H1 (cell line): ENCODE measurements around the gene BPI. TPM values are rescaled to one million over a fixed set of nuclear protein-coding genes. Genes with fewer than 3 reads are reported as not detected.
A peak's percentile ranks its signal among the peaks of the same experiment; 100 is the strongest.

Source experiments
- CTCF ChIA-PET: fragments of 300-600 bp; sonication (Branson Sonifier 250); formaldehyde crosslinking; loops from one replicate; lab custom pipeline; 2021; ENCODE audit not compliant: partially characterized antibody; lab: Charles Lee
- POLR2A ChIA-PET: fragments of 300-600 bp; sonication (Branson Sonifier 250); formaldehyde crosslinking; loops from one replicate; lab custom pipeline; 2021; ENCODE audit warnings: inconsistent platforms; ENCODE audit not compliant: partially characterized antibody; lab: Charles Lee
- DNase-seq, 2 experiments: peaks; one replicate each; pipeline versions ENCODE4 v3.0.0 to v3.0.0-alpha.2; 2010 to 2022; ENCODE audit warnings: low spot score in 2 of 2, low read depth in 1 of 2, mixed read lengths in 1 of 2
- FAIRE-seq: peaks from 2 replicates; lab custom pipeline; 2011; peaks lifted over from hg19 to GRCh38; lab: Jason Lieb, UNC
- H2AFZ ChIP-seq: 2 replicates; pipeline ENCODE4 v1.8.1; 2012; ENCODE audit warnings: low read length, inconsistent platforms
- H2AK5ac ChIP-seq: 2 replicates; pipeline ENCODE4 v1.6.1; 2013; ENCODE audit warnings: low read depth, low read length
- H2BK120ac ChIP-seq: replicated peaks from 2 replicates; pipeline ENCODE3; 2013; ENCODE audit warnings: low read depth, low read length, inconsistent platforms
- H2BK12ac ChIP-seq: 2 replicates; pipeline ENCODE4 v1.6.1; 2013; ENCODE audit warnings: low read depth, low read length
- H2BK15ac ChIP-seq: 2 replicates; pipeline ENCODE4 v1.6.1; 2013; ENCODE audit warnings: low read length
- H2BK20ac ChIP-seq: 2 replicates; pipeline ENCODE4 v1.6.1; 2013; ENCODE audit warnings: low read length
- H2BK5ac ChIP-seq: 2 replicates; pipeline ENCODE4 v1.6.1; 2013; ENCODE audit warnings: low read depth, low read length
- H3K14ac ChIP-seq: 2 replicates; pipeline ENCODE4 v1.6.1; 2013; ENCODE audit warnings: inconsistent platforms; ENCODE audit not compliant: insufficient read length
- H3K18ac ChIP-seq: 2 replicates; pipeline ENCODE4 v1.6.1; 2013; ENCODE audit warnings: low read length; ENCODE audit errors: extremely low read depth
- H3K23ac ChIP-seq: 2 replicates; pipeline ENCODE4 v1.6.1; 2013; ENCODE audit warnings: inconsistent platforms; ENCODE audit not compliant: insufficient read length
- H3K23me2 ChIP-seq: 2 replicates; pipeline ENCODE4 v1.6.1; 2013; ENCODE audit warnings: low read depth, low read length
- H3K27ac ChIP-seq: 2 replicates; pipeline ENCODE4 v1.6.1; 2011; ENCODE audit warnings: low read depth, low read length, inconsistent platforms
- H3K27me3 ChIP-seq, 4 experiments: replicated peaks in 1 of 4; 1 replicate in 1 of 4; 2 replicates in 3 of 4; pipeline versions ENCODE4 v1.6.1 to v1.8.1; 2011 to 2013; ENCODE audit warnings: low read length in 3 of 4, mild to moderate bottlenecking in 3 of 4, inconsistent platforms in 2 of 4, mixed read lengths in 2 of 4, moderate library complexity in 1 of 4; ENCODE audit not compliant: control insufficient read depth in 3 of 4, insufficient read depth in 3 of 4; ENCODE audit errors: extremely low read depth in 1 of 4
- H3K36me3 ChIP-seq, 4 experiments: 2 replicates each; pipeline versions ENCODE4 v1.6.1 to v1.8.1; 2011 to 2013; ENCODE audit warnings: mild to moderate bottlenecking in 4 of 4, low read length in 3 of 4, moderate library complexity in 2 of 4, control low read depth in 1 of 4, inconsistent platforms in 1 of 4; ENCODE audit not compliant: insufficient read depth in 4 of 4, control insufficient read depth in 2 of 4
- H3K4ac ChIP-seq: replicated peaks from 2 replicates; pipeline ENCODE3; 2013; ENCODE audit warnings: low read length, low read depth, mixed read lengths, inconsistent platforms; ENCODE audit not compliant: insufficient read length
- H3K4me1 ChIP-seq, 4 experiments: replicated peaks in 1 of 4; 1 replicate in 1 of 4; 2 replicates in 3 of 4; pipeline versions ENCODE4 v1.6.1 to v1.8.1; 2011 to 2013; ENCODE audit warnings: low read length in 3 of 4, inconsistent platforms in 2 of 4, mixed read lengths in 1 of 4; ENCODE audit not compliant: insufficient read depth in 4 of 4, control insufficient read depth in 3 of 4
- H3K4me2 ChIP-seq, 2 experiments: 2 replicates each; pipeline versions ENCODE4 v1.6.1 to v1.8.1; 2011 to 2013; ENCODE audit warnings: low read depth in 2 of 2, low read length in 2 of 2, control low read depth in 1 of 2, inconsistent platforms in 1 of 2, mild to moderate bottlenecking in 1 of 2; ENCODE audit not compliant: insufficient read depth in 1 of 2
- H3K4me3 ChIP-seq, 4 experiments: fragments of 200-600, 300-600 bp in 1 of 4; sonication (generic), shearing (Covaris generic), sonication (Bioruptor Twin) in 1 of 4; 2 replicates each; pipeline versions ENCODE4 v1.5.1 to v1.8.1; 2011 to 2016; ENCODE audit warnings: low read length in 4 of 4, low read depth in 3 of 4, control low read depth in 2 of 4, inconsistent platforms in 2 of 4, mild to moderate bottlenecking in 2 of 4, mixed read lengths in 1 of 4, moderate library complexity in 1 of 4; ENCODE audit not compliant: insufficient read depth in 2 of 4; ENCODE audit errors: extremely low read depth in 1 of 4
- H3K56ac ChIP-seq: replicated peaks from 2 replicates; pipeline ENCODE3; 2013; ENCODE audit warnings: low read depth, mild to moderate bottlenecking, mixed read lengths, low read length, inconsistent platforms; ENCODE audit not compliant: insufficient read length
- H3K79me1 ChIP-seq: 2 replicates; pipeline ENCODE4 v1.6.1; 2013; ENCODE audit warnings: low read depth, low read length, control low read depth
- H3K79me2 ChIP-seq, 2 experiments: 2 replicates each; pipeline versions ENCODE4 v1.6.1 to v1.8.1; 2012 to 2013; ENCODE audit warnings: low read length in 2 of 2, mild to moderate bottlenecking in 2 of 2, inconsistent platforms in 1 of 2; ENCODE audit not compliant: insufficient read depth in 2 of 2, control insufficient read depth in 1 of 2
- H3K9ac ChIP-seq, 4 experiments: replicated peaks in 1 of 4; 1 replicate in 1 of 4; 2 replicates in 3 of 4; pipeline versions ENCODE4 v1.6.1 to v1.8.1; 2011 to 2013; ENCODE audit warnings: low read depth in 3 of 4, low read length in 3 of 4, control low read depth in 2 of 4, mild to moderate bottlenecking in 2 of 4, moderate library complexity in 2 of 4, inconsistent platforms in 1 of 4; ENCODE audit errors: extremely low read depth in 1 of 4
- H3K9me3 ChIP-seq, 2 experiments: 2 replicates each; pipeline versions ENCODE4 v1.6.1 to v1.8.1; 2012 to 2013; ENCODE audit warnings: mild to moderate bottlenecking in 2 of 2, moderate library complexity in 2 of 2, control low read depth in 1 of 2, inconsistent platforms in 1 of 2, low read depth in 1 of 2, low read length in 1 of 2, mixed read lengths in 1 of 2; ENCODE audit not compliant: insufficient read depth in 2 of 2
- H4K20me1 ChIP-seq, 2 experiments: replicated peaks in 1 of 2; 2 replicates each; pipeline versions ENCODE3 to v1.8.1; 2011 to 2013; ENCODE audit warnings: inconsistent platforms in 2 of 2, low read length in 2 of 2, mild to moderate bottlenecking in 1 of 2; ENCODE audit not compliant: insufficient read depth in 2 of 2, control insufficient read depth in 1 of 2
- H4K5ac ChIP-seq: 2 replicates; pipeline ENCODE4 v1.6.1; 2013; ENCODE audit warnings: low read length, low read depth, mixed read lengths, inconsistent platforms; ENCODE audit not compliant: insufficient read length
- H4K8ac ChIP-seq: 2 replicates; pipeline ENCODE4 v1.8.0; 2013; ENCODE audit warnings: mild to moderate bottlenecking, moderate library complexity, low read length, inconsistent platforms; ENCODE audit not compliant: insufficient read depth; ENCODE audit errors: extremely low read depth
- H4K91ac ChIP-seq: replicated peaks from 2 replicates; pipeline ENCODE3; 2013; ENCODE audit warnings: low read length, mixed read lengths, inconsistent platforms; ENCODE audit not compliant: insufficient read length
- CBX8 ChIP-seq: fragments of 300-800, 300-1000 bp; sonication (generic); IDR thresholded peaks from 2 replicates; pipeline ENCODE4 v1.7.1; 2016; ENCODE audit warnings: low read depth, low read length, borderline replicate concordance
- CTBP2 ChIP-seq: IDR thresholded peaks from 2 replicates; pipeline ENCODE4 v1.7.0; 2011; ENCODE audit warnings: borderline replicate concordance, mild to moderate bottlenecking, moderate library complexity, mixed read lengths, low read length; ENCODE audit not compliant: insufficient read depth, insufficient read length
- TBP ChIP-seq: IDR thresholded peaks from 2 replicates; pipeline ENCODE4 v1.6.1; 2011; ENCODE audit warnings: low read depth, low read length, improper control_type of control experiment
- WGBS, 2 experiments: shearing (Covaris generic) in 1 of 2; methylation state at CpG; one replicate each; pipeline versions ENCODE4 v1.1.6 to v1.1.7; 2013 to 2015; ENCODE audit warnings: low lambda C conversion rate in 2 of 2, mixed read lengths in 2 of 2, inconsistent platforms in 1 of 2, low coverage in 1 of 2, missing lambda C conversion rate in 1 of 2; ENCODE audit not compliant: insufficient replicate concordance in 2 of 2, insufficient coverage in 1 of 2, insufficient read length in 1 of 2; ENCODE audit errors: extremely low coverage in 1 of 2, missing lambda C conversion rate in 1 of 2; 5-methylcytosine and 5-hydroxymethylcytosine counted together
- polyA plus RNA-seq, 7 experiments: library from polyadenylated mRNA; depleted of rRNA in 3 of 7; stranded (reverse) in 5 of 7; unstranded in 2 of 7; fragments of >200 nt in 5 of 7; fragments of 200-250 nt in 2 of 7; gene quantifications; 1 replicate in 5 of 7; 2 replicates in 1 of 7; 4 replicates in 1 of 7; pipeline versions ENCODE4 v1.2.1 to v1.2.3, GENCODE V29; 2011 to 2013; ENCODE audit warnings: missing spikeins in 2 of 7, mixed read lengths in 2 of 7
- total RNA-seq: library from RNA; stranded (reverse); fragmentation: NEBNext Ultra II Directional; extraction: Animal tissue kit (Norgen Biotek cat#: 25700); gene quantifications from 2 replicates; pipeline ENCODE4 v1.2.1, GENCODE V29; 2021

Gene BPI
- total and polyA plus RNA-seq, 2 of the 8 experiments (the other 6 are each of a cell fraction or from before 2014, with no cell fraction given), result not detected

DNA sequence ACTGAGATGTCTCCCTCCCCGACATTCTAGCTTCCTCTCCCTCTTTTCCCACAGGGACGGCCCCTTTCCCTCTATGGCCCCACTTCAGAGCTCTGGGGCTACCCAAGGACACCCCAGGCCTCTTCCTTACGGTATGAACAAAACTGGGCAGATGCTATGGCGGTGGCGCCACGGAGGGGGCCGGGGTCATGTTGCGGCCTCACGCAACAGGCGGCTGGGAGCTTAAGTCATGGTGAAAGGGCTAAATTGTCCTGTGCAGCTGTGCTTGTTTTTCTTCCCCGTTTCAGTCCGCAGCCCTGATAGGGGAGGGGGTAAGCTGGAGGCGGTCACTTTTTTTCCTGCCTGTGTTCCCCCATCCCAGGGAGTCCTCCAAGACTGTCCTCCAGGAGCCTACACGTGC lies 25.8 kb upstream of the BPI start:
- no peak overlapping the region for H4K91ac ChIP-seq
- H3K4me3 ChIP-seq, result no peak overlapping the region
- H2BK20ac ChIP-seq, result no peak overlapping the region
- no peak for TF ChIP-seq CBX8
- no peak for TF ChIP-seq CTBP2
- TF ChIP-seq TBP, result no peak
- H3K9me3 ChIP-seq, result peaks cover 3 to 6% of the 10 kb centered on the region in 2 experiments; a peak in 2 of 4 replicates
- no peak overlapping the region for H3K4me2 ChIP-seq
- no peak overlapping the region for H4K5ac ChIP-seq
- H3K27me3 ChIP-seq, result no peaks in the 10 kb centered on the region
- no peak for DNase-seq
- H2BK120ac ChIP-seq, result no peak overlapping the region
- H3K56ac ChIP-seq, result no peak overlapping the region
- H4K8ac ChIP-seq, result peak overlapping the region; percentile 19; the same call in 1 of the 2 replicates
- H2AK5ac ChIP-seq, result no peak overlapping the region
- no peaks in the 10 kb centered on the region; a peak in 1 of 7 replicates for H3K4me1 ChIP-seq
- H3K23ac ChIP-seq, result no peak overlapping the region
- no peak overlapping the region for H3K27ac ChIP-seq
- 78% methylated on average over 14 of the region's 14 CpGs; no CpG with 5 or more reads in 1 of the 2 experiments for WGBS, 2 experiments
- H3K14ac ChIP-seq, result no peak overlapping the region
- no peak overlapping the region for H2BK5ac ChIP-seq
- H3K9ac ChIP-seq, result no peak overlapping the region
- FAIRE-seq, result no peak
- ChIA-PET POLR2A (no interaction called here), CTCF (interaction anchor here (0.5 to 2.4 kb wide), 11 partner anchors 8 to 164 kb away, joined by 3 to 8 read pairs (median 5); no protein-coding TSS in a partner anchor)
- no peaks in the 10 kb centered on the region for H4K20me1 ChIP-seq
- H2BK15ac ChIP-seq, result no peak overlapping the region
- no peak overlapping the region; the same call in 1 of the 2 replicates for H2AFZ ChIP-seq
- no peak overlapping the region for H2BK12ac ChIP-seq
- H3K18ac ChIP-seq, result no peak overlapping the region; the same call in 1 of the 2 replicates
- no peaks in the 10 kb centered on the region for H3K79me1 ChIP-seq
- H3K79me2 ChIP-seq, result no peaks in the 10 kb centered on the region
- no peaks in the 10 kb centered on the region for H3K36me3 ChIP-seq
- H3K23me2 ChIP-seq, result no peaks in the 10 kb centered on the region
- no peak overlapping the region for H3K4ac ChIP-seq
